Kidney epithelial cell (primary cell): ENCODE data around the gene DUSP2. TPM values are rescaled to one million over a fixed set of nuclear protein-coding genes. Genes with fewer than 3 reads are reported as not detected.
"Not testable (repeated sequence)": the region's sequence is repeated elsewhere in the genome, so short reads cannot be mapped to it uniquely, and the experiment has no call there.

Source experiments
- DNase-seq: peaks from one replicate; pipeline ENCODE4 v3.0.0-alpha.2; 2010; ENCODE audit warnings: low read depth
- H3K27me3 ChIP-seq: 2 replicates; pipeline ENCODE4 v1.6.0; 2011; ENCODE audit warnings: low read length; ENCODE audit not compliant: control insufficient read depth, insufficient read depth
- H3K36me3 ChIP-seq: 2 replicates; pipeline ENCODE4 v1.5.1; 2011; ENCODE audit warnings: low read length; ENCODE audit not compliant: control insufficient read depth, insufficient read depth
- H3K4me3 ChIP-seq: 2 replicates; pipeline ENCODE4 v1.5.1; 2011; ENCODE audit warnings: low read depth, mild to moderate bottlenecking, control low read depth, low read length
- total RNA-seq: library from RNA; depleted of rRNA; stranded (reverse); fragments of >200 nt; gene quantifications from 2 replicates; pipeline ENCODE4 v1.2.3, GENCODE V29; 2015
- TF ChIP-seq, protein P1 (sequence below): IDR thresholded peaks from 2 replicates; pipeline ENCODE4 v1.5.1; 2011; ENCODE audit warnings: mild to moderate bottlenecking, moderate library complexity, low read length, control low read depth, inconsistent platforms; ENCODE audit not compliant: insufficient read depth, poor library complexity, severe bottlenecking

DUSP2 gene
- total RNA-seq, 1 donor from 2014 or later, result 1.7 TPM

DNA sequence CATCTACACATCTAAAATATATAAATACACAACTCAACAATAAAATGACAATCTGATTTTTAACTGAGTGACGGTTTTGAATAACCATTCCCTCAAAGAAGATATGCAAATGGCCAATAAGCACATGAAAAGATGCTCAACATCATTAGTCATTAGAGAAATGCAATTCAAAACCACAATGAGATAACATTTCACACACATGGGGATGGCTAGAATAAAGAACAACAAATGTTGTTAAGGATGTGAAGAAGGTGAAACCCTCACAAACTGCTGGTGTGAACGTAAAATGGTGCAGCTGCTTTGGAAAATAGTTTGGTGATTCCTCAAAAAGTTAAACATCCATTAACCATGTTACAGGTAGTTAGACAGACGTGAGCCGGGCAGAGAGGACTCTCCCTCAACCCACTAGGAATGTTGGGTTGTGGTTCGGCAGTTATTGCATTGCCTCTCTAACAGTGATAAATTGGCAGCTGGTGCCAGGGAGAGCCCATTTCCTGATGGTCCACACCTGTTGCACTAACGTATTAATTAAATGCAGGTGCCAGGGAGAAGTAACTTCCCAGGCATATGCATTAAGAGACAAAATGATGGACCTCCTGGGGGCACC lies 22.3 kb upstream of the DUSP2 start:
- H3K36me3 ChIP-seq, result no peaks in the 10 kb centered on the region
- DNase-seq, result no peak
- H3K27me3 ChIP-seq, result no peaks in the 10 kb centered on the region
- no peak overlapping the region for H3K4me3 ChIP-seq
- TF ChIP-seq, protein P1, sequence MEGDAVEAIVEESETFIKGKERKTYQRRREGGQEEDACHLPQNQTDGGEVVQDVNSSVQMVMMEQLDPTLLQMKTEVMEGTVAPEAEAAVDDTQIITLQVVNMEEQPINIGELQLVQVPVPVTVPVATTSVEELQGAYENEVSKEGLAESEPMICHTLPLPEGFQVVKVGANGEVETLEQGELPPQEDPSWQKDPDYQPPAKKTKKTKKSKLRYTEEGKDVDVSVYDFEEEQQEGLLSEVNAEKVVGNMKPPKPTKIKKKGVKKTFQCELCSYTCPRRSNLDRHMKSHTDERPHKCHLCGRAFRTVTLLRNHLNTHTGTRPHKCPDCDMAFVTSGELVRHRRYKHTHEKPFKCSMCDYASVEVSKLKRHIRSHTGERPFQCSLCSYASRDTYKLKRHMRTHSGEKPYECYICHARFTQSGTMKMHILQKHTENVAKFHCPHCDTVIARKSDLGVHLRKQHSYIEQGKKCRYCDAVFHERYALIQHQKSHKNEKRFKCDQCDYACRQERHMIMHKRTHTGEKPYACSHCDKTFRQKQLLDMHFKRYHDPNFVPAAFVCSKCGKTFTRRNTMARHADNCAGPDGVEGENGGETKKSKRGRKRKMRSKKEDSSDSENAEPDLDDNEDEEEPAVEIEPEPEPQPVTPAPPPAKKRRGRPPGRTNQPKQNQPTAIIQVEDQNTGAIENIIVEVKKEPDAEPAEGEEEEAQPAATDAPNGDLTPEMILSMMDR, result no peak

DNA sequence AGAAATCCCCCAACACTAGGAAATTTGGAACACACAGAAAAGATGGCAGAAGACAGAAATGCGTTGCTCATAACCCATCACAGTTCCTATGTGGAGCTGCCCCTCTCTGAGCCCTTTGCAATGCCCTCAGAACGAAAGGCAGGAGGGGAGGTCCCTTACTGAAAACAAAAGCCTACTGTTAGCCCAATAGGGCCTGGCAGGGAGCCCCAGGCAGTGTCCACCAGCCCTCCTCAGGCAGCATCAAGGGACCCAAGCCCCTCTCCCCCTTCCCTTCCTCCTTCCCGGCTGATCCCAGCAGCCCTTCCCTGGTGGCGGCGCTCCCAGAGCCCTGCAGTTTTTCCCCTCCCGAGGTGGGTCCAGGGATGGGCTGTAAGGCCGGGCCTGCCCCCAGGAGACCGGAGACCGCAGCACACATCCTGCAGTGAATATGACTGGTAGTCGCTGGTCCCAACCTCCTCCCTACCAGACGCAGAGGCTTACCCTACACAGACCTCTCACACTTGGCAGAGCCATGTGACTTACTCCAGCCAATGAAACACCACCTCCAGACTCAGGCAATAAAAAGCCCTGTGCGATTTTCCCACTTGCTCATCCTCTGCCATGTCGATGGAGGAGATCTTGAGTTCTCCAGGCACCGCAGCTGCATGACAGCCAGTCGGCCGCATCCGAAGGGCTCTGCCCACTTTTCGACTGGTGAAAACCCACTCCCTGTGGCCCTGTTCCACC lies 19.4 kb upstream of the DUSP2 start:
- Histone ChIP-seq H3K27me3 (no peaks in the 10 kb centered on the region), H3K4me3 (no peak overlapping the region), H3K36me3 (no peaks in the 10 kb centered on the region)
- TF ChIP-seq, protein P1, result no peak
- DNase-seq, result no peak

DNA sequence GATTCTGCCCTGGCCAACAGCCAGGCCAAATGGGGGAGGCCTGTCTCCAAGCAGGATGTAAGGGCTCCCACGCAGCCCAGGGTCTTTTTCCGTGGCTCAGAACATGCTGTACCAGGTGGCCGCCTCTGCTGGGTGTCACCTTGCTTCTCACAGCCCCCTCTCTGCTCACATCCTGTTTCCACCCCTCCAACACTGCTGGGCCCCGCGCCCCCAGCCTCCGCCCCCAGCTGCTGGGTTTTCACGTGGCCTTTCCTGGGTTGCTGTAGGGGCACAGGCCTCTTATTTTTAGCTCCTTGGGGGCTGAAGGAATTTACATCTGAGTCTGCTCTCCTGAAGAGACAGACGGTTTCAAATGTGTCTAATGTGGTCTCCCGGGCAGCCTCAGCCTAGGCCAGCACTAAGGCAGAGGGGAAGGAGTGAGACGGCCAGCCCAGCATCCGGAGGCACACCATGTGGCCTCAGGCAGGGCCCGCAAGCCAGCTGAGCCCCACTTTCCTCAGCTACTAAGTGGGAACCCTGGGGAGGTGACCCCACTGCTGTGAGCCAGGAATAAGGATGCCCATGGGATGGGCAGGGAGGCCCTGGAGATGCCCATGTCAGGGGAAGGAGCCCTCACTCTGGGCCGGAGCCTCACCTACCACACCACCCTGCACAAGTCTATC lies 18.7 kb upstream of the DUSP2 start:
- Histone ChIP-seq H3K36me3 (no peaks in the 10 kb centered on the region), H3K4me3 (no peak overlapping the region), H3K27me3 (peaks cover 3% of the 10 kb centered on the region)
- TF ChIP-seq, protein P1, result no peak
- no peak for DNase-seq

DNA sequence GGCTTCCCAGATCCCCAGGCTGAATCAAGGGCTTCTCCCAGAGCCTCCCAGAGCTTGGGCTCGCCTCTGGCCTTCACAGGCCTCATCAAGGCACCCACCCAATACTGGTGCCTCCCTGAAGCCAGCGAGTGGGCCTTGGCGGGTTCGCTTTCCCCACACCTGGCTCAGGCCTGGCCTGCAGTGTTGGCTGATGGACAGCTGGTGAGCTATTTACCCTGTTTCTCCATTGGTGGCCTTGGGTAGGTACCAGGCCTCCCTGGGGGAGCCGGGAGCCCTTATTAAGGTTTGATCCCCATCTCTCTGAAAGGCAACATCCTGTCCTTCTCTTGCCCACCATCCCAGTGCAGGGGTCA lies 18.2 kb upstream of the DUSP2 start:
- TF ChIP-seq, protein P1, result no peak
- Histone ChIP-seq H3K36me3 (no peaks in the 10 kb centered on the region), H3K27me3 (peaks cover 9% of the 10 kb centered on the region), H3K4me3 (no peak overlapping the region)
- no peak for DNase-seq

DNA sequence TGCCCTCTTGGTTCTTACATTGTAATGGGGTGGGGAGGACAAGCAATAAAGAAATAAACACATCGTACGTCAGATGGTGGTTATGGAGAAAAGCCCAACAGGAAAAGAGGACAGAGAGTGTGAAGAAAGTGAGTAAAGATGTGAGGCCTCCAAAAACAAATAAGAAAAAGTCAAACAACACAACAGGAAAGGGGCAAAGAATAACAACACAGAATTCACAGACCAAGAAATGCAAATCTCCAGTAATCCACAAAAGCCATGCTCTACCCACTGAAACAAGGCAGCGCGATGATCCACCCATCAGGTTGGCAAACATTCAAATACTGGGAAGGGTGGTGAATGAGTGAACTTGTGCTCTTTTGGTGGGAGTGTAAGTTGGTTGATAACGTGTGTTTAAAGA lies 16.7 kb upstream of the DUSP2 start:
- no peak for DNase-seq
- peaks cover 17% of the 10 kb centered on the region for H3K27me3 ChIP-seq
- H3K36me3 ChIP-seq, result no peaks in the 10 kb centered on the region
- no peak overlapping the region for H3K4me3 ChIP-seq
- TF ChIP-seq, protein P1, result no peak

DNA sequence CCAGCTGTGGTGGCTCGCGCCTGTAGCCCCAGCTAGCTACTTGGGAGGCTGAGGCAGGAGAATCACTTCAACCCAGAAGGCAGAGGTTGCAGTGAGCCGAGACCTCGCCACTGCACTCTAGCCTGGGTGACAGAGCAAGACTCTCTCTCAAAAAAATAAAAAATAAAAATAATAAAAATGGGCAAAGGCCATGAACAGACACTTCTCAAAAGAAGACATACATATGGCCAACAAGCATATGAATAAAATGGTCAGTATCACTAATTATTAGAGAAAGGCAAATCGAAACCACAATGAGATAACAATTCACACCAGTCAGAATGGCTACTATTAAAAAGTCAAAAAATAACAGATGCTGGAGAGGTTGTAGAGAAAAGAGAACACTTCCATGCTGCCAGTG lies 15.1 kb upstream of the DUSP2 start:
- not testable (repeated sequence) for H3K36me3 ChIP-seq, H3K4me3 ChIP-seq, DNase-seq
- peaks cover 22% of the 10 kb centered on the region for H3K27me3 ChIP-seq
